A549 (cell line): ENCODE measurements around the gene RNF41. TPM values are rescaled to one million over a fixed set of nuclear protein-coding genes. Genes with fewer than 3 reads are reported as not detected.

Source experiments
- ATAC-seq, 2 experiments: fragments of 200-7000 bp in 1 of 2; fragments of >200 bp in 1 of 2; cut with Nextera tagmentation in 1 of 2; cut with Tn5 transposase in 1 of 2; 3 replicates each; pipeline versions ENCODE4 v1.8.0 to v1.9.1; 2018 to 2020; ENCODE audit warnings: mild to moderate bottlenecking in 1 of 2, moderate library complexity in 1 of 2
- CTCF ChIA-PET: fragments of 300-600 bp; sonication (Branson Sonifier 250); formaldehyde crosslinking; extraction: SDS; loops from one replicate; lab custom pipeline; 2021; ENCODE audit warnings: antibody characterized with exemption, inconsistent platforms; lab: Yijun Ruan, JAX
- POLR2A ChIA-PET: fragments of 350-600 bp; formaldehyde crosslinking; extraction: SDS; loops from one replicate; lab custom pipeline; 2021; ENCODE audit warnings: antibody characterized with exemption, inconsistent platforms; lab: Yijun Ruan, JAX
- DNase-seq, 2 experiments: peaks; one replicate each; pipeline versions ENCODE4 v3.0.0 to v3.0.0-alpha.2; 2011 to 2016; ENCODE audit warnings: low read depth in 1 of 2, low spot score in 1 of 2
- FAIRE-seq: peaks from 2 replicates; lab custom pipeline; 2011; peaks lifted over from hg19 to GRCh38; lab: Jason Lieb, UNC
- H3K27ac ChIP-seq, 2 experiments: fragments of >200 bp; sonication (Bioruptor Twin); formaldehyde crosslinking; 3 replicates each; pipeline ENCODE4 v1.5.1; 2016 to 2017
- H3K4me1 ChIP-seq: fragments of >200 bp; sonication (Bioruptor Twin); formaldehyde crosslinking; 3 replicates; pipeline ENCODE4 v1.6.1; 2016
- H3K4me2 ChIP-seq: fragments of >200 bp; sonication (Bioruptor Twin); formaldehyde crosslinking; 3 replicates; pipeline ENCODE4 v1.6.1; 2016
- H3K4me3 ChIP-seq: fragments of >200 bp; sonication (Bioruptor Twin); formaldehyde crosslinking; 3 replicates; pipeline ENCODE4 v1.5.1; 2016
- H3K9me3 ChIP-seq: fragments of >200 bp; sonication (Bioruptor Twin); formaldehyde crosslinking; 3 replicates; pipeline ENCODE4 v1.6.1; 2016
- CEBPB ChIP-seq, 2 experiments: fragments of >200 bp in 1 of 2; sonication (Bioruptor Twin) in 1 of 2; formaldehyde crosslinking in 1 of 2; IDR thresholded peaks; 2 replicates each; pipeline ENCODE4 v1.6.1; 2012 to 2016
- CHD2 ChIP-seq: fragments of 150-350 bp; IDR thresholded peaks from 2 replicates; pipeline ENCODE4 v1.6.1; 2014; ENCODE audit warnings: low read length; ENCODE audit not compliant: partially characterized antibody
- CHD4 ChIP-seq: fragments of 200-600 bp; sonication (generic); IDR thresholded peaks from 2 replicates; pipeline ENCODE4 v1.6.1; 2016; ENCODE audit warnings: antibody characterized with exemption, mild to moderate bottlenecking, borderline replicate concordance
- EHF ChIP-seq: fragments of 250-450 bp; sonication (Bioruptor Pico); IDR thresholded peaks from 2 replicates; pipeline ENCODE4 v1.5.0; 2020; ENCODE audit warnings: mild to moderate bottlenecking
- EHMT2 ChIP-seq: fragments of 200-600 bp; sonication (generic); IDR thresholded peaks from 2 replicates; pipeline ENCODE4 v1.6.1; 2016; ENCODE audit warnings: antibody characterized with exemption, low read depth, mild to moderate bottlenecking, moderate library complexity
- EP300 ChIP-seq, 2 experiments: fragments of >200 bp; sonication (Bioruptor Twin); formaldehyde crosslinking; IDR thresholded peaks; 2 replicates in 1 of 2; 3 replicates in 1 of 2; pipeline ENCODE4 v1.6.1; 2016 to 2017
- FOXS1 ChIP-seq: fragments of 250-450 bp; sonication (Bioruptor Pico); IDR thresholded peaks from 2 replicates; pipeline ENCODE4 v1.5.0; 2020; ENCODE audit warnings: mild to moderate bottlenecking, moderate library complexity
- GATA3 ChIP-seq: IDR thresholded peaks from 2 replicates; pipeline ENCODE4 v1.6.1; 2012; ENCODE audit warnings: borderline replicate concordance
- HDAC2 ChIP-seq: fragments of 200-600 bp; sonication (generic); IDR thresholded peaks from 2 replicates; pipeline ENCODE4 v1.6.1; 2016
- HEYL ChIP-seq: fragments of 250-450 bp; sonication (Bioruptor Pico); IDR thresholded peaks from 2 replicates; pipeline ENCODE4 v1.8.0; 2021; ENCODE audit warnings: mild to moderate bottlenecking, moderate library complexity
- HOXB5 ChIP-seq: fragments of 250-450 bp; sonication (Bioruptor Pico); IDR thresholded peaks from 2 replicates; pipeline ENCODE4 v1.5.0; 2020; ENCODE audit warnings: mild to moderate bottlenecking, moderate library complexity
- JUNB ChIP-seq: fragments of >200 bp; sonication (Bioruptor Twin); formaldehyde crosslinking; IDR thresholded peaks from 2 replicates; pipeline ENCODE4 v1.6.1; 2016
- KDM1A ChIP-seq: fragments of 200-600 bp; sonication (generic); IDR thresholded peaks from 2 replicates; pipeline ENCODE4 v1.6.1; 2016; ENCODE audit warnings: low read depth, mild to moderate bottlenecking
- KDM5A ChIP-seq: fragments of 200-600 bp; sonication (generic); IDR thresholded peaks from 2 replicates; pipeline ENCODE4 v1.6.1; 2016; ENCODE audit warnings: antibody characterized with exemption, mild to moderate bottlenecking
- MAZ ChIP-seq: fragments of 150-350 bp; IDR thresholded peaks from 2 replicates; pipeline ENCODE4 v1.6.1; 2014; ENCODE audit warnings: antibody characterized with exemption, low read depth, low read length, borderline replicate concordance
- MYC ChIP-seq: IDR thresholded peaks from 2 replicates; pipeline ENCODE4 v1.6.1; 2012; ENCODE audit warnings: mild to moderate bottlenecking, inconsistent platforms, low read length, improper control_type of control experiment, borderline replicate concordance
- NPAS2 ChIP-seq: fragments of 250-450 bp; sonication (Bioruptor Pico); IDR thresholded peaks from 2 replicates; pipeline ENCODE4 v1.8.0; 2022; ENCODE audit warnings: mild to moderate bottlenecking, moderate library complexity, borderline replicate concordance
- NR3C1 ChIP-seq: fragments of >200 bp; sonication (Bioruptor Twin); formaldehyde crosslinking; IDR thresholded peaks from 3 replicates; pipeline ENCODE4 v1.6.1; 2017
- PHF8 ChIP-seq: fragments of 200-600 bp; sonication (generic); IDR thresholded peaks from 2 replicates; pipeline ENCODE4 v1.6.1; 2016; ENCODE audit warnings: low read depth, mild to moderate bottlenecking, antibody characterized with exemption, moderate library complexity, borderline replicate concordance
- POLR2A ChIP-seq: IDR thresholded peaks from 2 replicates; pipeline ENCODE4 v1.6.1; 2012; ENCODE audit warnings: mild to moderate bottlenecking, low read length
- POLR2AphosphoS2 ChIP-seq: conservative IDR thresholded peaks from 2 replicates; pipeline ENCODE4 v1.6.1; 2012; ENCODE audit warnings: low read length, improper control_type of control experiment, inconsistent platforms
- RAD21 ChIP-seq, 2 experiments: fragments of >200 bp in 1 of 2; sonication (Bioruptor Twin) in 1 of 2; formaldehyde crosslinking in 1 of 2; IDR thresholded peaks in 1 of 2; conservative IDR thresholded peaks in 1 of 2; 2 replicates in 1 of 2; 3 replicates in 1 of 2; pipeline ENCODE4 v1.6.1; 2012 to 2018; ENCODE audit warnings: inconsistent platforms in 1 of 2
- RARB ChIP-seq: fragments of 250-450 bp; sonication (Bioruptor Pico); IDR thresholded peaks from 2 replicates; pipeline ENCODE4 v1.8.0; 2021; ENCODE audit warnings: mild to moderate bottlenecking, moderate library complexity
- RCOR1 ChIP-seq: fragments of 150-350 bp; IDR thresholded peaks from 2 replicates; pipeline ENCODE4 v1.6.1; 2014; ENCODE audit warnings: antibody characterized with exemption, low read length, low read depth
- SMC3 ChIP-seq: fragments of >200 bp; sonication (Bioruptor Twin); formaldehyde crosslinking; IDR thresholded peaks from 3 replicates; pipeline ENCODE4 v1.6.1; 2018; ENCODE audit warnings: inconsistent platforms
- SREBF2 ChIP-seq: fragments of 450-650 bp; IDR thresholded peaks from 2 replicates; pipeline ENCODE4 v1.6.1; 2014; ENCODE audit warnings: mild to moderate bottlenecking, moderate library complexity
- TFCP2L1 ChIP-seq: fragments of 250-450 bp; sonication (Bioruptor Pico); IDR thresholded peaks from 2 replicates; pipeline ENCODE4 v1.5.0; 2021; ENCODE audit warnings: mild to moderate bottlenecking
- TP53 ChIP-seq: fragments of 250-450 bp; sonication (Bioruptor Pico); IDR thresholded peaks from 2 replicates; pipeline ENCODE4 v1.5.0; 2021; ENCODE audit warnings: mild to moderate bottlenecking, moderate library complexity
- ZC3H11A ChIP-seq: fragments of 450-650 bp; IDR thresholded peaks from 2 replicates; pipeline ENCODE4 v1.6.1; 2014; ENCODE audit warnings: antibody characterized with exemption, mild to moderate bottlenecking
- ZFP36 ChIP-seq: fragments of 450-650 bp; IDR thresholded peaks from 2 replicates; pipeline ENCODE4 v1.6.1; 2014; ENCODE audit warnings: borderline replicate concordance; ENCODE audit not compliant: partially characterized antibody
- ZNF302 ChIP-seq: fragments of 250-450 bp; sonication (Bioruptor Pico); IDR thresholded peaks from 2 replicates; pipeline ENCODE4 v1.9.0; 2021; ENCODE audit warnings: inconsistent platforms, mild to moderate bottlenecking, moderate library complexity
- ZSCAN20 ChIP-seq: fragments of 250-450 bp; sonication (Bioruptor Pico); IDR thresholded peaks from 2 replicates; pipeline ENCODE4 v1.8.0; 2022; ENCODE audit warnings: mild to moderate bottlenecking, moderate library complexity
- WGBS: methylation state at CpG from one replicate; pipeline ENCODE4 v1.1.6; 2017; ENCODE audit errors: missing lambda C conversion rate; 5-methylcytosine and 5-hydroxymethylcytosine counted together
- polyA plus RNA-seq, 4 experiments: library from polyadenylated mRNA; depleted of rRNA in 3 of 4; stranded (reverse); fragments of >200 nt; fragmentation: RNase III in 1 of 4; extraction: RNeasy Plus Mini Kit Qiagen cat#74134 plus additional on column Dnase treatment in 1 of 4; gene quantifications; 2 replicates in 3 of 4; 3 replicates in 1 of 4; pipeline ENCODE4 v1.2.3, GENCODE V29; 2011 to 2017
- TF ChIP-seq, protein P1 (sequence below): IDR thresholded peaks from 2 replicates; pipeline ENCODE4 v1.6.1; 2012
- TF ChIP-seq, protein P2 (sequence below): fragments of 200-600 bp; sonication (generic); IDR thresholded peaks from 2 replicates; pipeline ENCODE4 v1.6.1; 2016; ENCODE audit warnings: antibody characterized with exemption, mild to moderate bottlenecking, moderate library complexity
- TF ChIP-seq, protein P3 (sequence below): fragments of >200 bp; sonication (Bioruptor Twin); formaldehyde crosslinking; IDR thresholded peaks from 3 replicates; pipeline ENCODE4 v1.5.1; 2016
- TF ChIP-seq, protein P4 (sequence below): IDR thresholded peaks from 2 replicates; pipeline ENCODE4 v1.6.1; 2012; ENCODE audit warnings: low read depth, borderline replicate concordance

RNF41 gene
- polyA plus RNA-seq, 2 of the 4 experiments (the other 2 are of a cell fraction), result 21.7 to 47.8 TPM

DNA sequence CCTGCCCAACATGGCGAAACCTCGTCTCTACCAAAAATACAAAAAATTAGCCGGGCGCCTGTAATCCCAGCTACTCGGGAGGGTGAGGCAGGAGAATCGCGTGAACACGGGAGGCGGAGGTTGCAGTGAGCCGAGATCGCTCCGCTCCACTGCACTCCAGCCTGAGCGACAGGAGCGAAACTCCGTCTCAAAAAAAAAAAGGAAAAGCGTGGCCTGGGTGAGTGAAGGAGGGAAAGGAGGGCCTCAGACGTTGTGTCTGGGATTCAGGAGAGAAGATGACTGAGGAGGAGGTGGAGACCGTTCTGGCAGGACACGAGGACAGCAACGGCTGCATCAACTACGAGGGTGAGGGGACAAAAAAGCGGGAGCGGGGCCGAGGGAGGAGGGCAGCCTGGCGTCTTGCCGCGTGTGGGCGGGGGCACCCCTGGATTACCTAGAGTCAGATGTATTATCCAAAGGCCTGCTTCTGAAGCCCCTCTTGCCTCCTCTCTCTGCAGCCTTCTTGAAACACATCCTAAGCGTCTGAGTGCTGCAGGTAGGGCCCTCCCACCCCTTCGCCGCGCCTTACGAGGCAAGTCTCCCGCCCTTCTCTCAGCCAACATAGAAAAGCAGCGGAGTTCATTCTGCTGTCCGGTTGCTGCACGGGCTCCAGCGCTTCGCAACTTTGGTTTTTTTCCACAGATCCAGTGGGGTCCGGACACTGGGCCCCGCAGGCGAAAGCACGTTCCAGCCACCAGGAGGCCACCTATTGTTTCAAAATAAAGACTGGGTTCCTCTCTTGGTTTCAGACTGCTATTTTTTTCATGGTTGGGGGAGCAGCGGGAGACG is 64.3 kb downstream of the RNF41 start:
- CTCF ChIA-PET, result interaction anchor here (0.6 to 10.2 kb wide), 9 partner anchors 13 to 175 kb away, joined by 3 to 98 read pairs (median 4); partner anchors contain the start of genes ERBB3, ESYT1, SMARCC2 and ZC3H10
- ATAC-seq (peak; percentile 71 to 75), FAIRE-seq (no peak), DNase-seq (peak; percentile 87 to 94)
- H3K4me2 ChIP-seq, result peak overlapping the region; percentile 94
- H3K27ac ChIP-seq, result peak overlapping the region; percentile 90 to 97
- POLR2A ChIA-PET, result interaction anchor here (1.0 to 2.1 kb wide), 6 partner anchors 15 to 41 kb away, joined by 4 to 16 read pairs (median 7); partner anchors contain the start of genes ESYT1, RPL41, SMARCC2 and ZC3H10
- no peaks in the 10 kb centered on the region for H3K9me3 ChIP-seq
- H3K4me1 ChIP-seq, result peaks cover 43% of the 10 kb centered on the region
- 30% methylated on average over 45 of the region's 45 CpGs for WGBS
- H3K4me3 ChIP-seq, result peak overlapping the region; percentile 74
- TF ChIP-seq, protein P1, sequence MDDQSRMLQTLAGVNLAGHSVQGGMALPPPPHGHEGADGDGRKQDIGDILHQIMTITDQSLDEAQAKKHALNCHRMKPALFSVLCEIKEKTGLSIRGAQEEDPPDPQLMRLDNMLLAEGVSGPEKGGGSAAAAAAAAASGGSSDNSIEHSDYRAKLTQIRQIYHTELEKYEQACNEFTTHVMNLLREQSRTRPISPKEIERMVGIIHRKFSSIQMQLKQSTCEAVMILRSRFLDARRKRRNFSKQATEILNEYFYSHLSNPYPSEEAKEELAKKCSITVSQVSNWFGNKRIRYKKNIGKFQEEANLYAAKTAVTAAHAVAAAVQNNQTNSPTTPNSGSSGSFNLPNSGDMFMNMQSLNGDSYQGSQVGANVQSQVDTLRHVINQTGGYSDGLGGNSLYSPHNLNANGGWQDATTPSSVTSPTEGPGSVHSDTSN, result no peak; the same call in 1 of the 2 replicates
- TF ChIP-seq HEYL (CRISPR knock-in tag) (no peak), CHD2 (no peak), SREBF2 (no peak), TFCP2L1 (no peak), POLR2AphosphoS2 (no peak), FOXS1 (CRISPR knock-in tag) (no peak), EHMT2 (no peak), RAD21 (conservative IDR thresholded peaks at IDR 0.05 in 1 of 2, IDR thresholded peaks at IDR 0.05 in 1 of 2) (peak; percentile 12 to 22; a peak in 1 of 5 replicates), NPAS2 (CRISPR knock-in tag) (no peak), JUNB (no peak), TP53 (CRISPR knock-in tag) (no peak), ZNF302 (no peak), GATA3 (no peak), CHD4 (no peak), RARB (CRISPR knock-in tag) (no peak), RCOR1 (no peak), POLR2A (peak; percentile 30), ZFP36 (no peak), PHF8 (no peak), KDM5A (no peak), HOXB5 (CRISPR knock-in tag) (no peak), MYC (0 out of 2 replicates have a peak, but pooled peaks have one; percentile 12), SMC3 (peak; percentile 29; the same call in 1 of the 3 replicates), HDAC2 (no peak), CEBPB (IDR thresholded peaks at IDR 0.05) (no peak), KDM1A (no peak), ZSCAN20 (CRISPR knock-in tag) (no peak), ZC3H11A (no peak), NR3C1 (no peak), EHF (CRISPR knock-in tag) (no peak; the same call in 1 of the 2 replicates), MAZ (no peak), EP300 (IDR thresholded peaks at IDR 0.05) (no peak)
- TF ChIP-seq, protein P2, sequence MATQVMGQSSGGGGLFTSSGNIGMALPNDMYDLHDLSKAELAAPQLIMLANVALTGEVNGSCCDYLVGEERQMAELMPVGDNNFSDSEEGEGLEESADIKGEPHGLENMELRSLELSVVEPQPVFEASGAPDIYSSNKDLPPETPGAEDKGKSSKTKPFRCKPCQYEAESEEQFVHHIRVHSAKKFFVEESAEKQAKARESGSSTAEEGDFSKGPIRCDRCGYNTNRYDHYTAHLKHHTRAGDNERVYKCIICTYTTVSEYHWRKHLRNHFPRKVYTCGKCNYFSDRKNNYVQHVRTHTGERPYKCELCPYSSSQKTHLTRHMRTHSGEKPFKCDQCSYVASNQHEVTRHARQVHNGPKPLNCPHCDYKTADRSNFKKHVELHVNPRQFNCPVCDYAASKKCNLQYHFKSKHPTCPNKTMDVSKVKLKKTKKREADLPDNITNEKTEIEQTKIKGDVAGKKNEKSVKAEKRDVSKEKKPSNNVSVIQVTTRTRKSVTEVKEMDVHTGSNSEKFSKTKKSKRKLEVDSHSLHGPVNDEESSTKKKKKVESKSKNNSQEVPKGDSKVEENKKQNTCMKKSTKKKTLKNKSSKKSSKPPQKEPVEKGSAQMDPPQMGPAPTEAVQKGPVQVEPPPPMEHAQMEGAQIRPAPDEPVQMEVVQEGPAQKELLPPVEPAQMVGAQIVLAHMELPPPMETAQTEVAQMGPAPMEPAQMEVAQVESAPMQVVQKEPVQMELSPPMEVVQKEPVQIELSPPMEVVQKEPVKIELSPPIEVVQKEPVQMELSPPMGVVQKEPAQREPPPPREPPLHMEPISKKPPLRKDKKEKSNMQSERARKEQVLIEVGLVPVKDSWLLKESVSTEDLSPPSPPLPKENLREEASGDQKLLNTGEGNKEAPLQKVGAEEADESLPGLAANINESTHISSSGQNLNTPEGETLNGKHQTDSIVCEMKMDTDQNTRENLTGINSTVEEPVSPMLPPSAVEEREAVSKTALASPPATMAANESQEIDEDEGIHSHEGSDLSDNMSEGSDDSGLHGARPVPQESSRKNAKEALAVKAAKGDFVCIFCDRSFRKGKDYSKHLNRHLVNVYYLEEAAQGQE, result no peak
- TF ChIP-seq, protein P3, sequence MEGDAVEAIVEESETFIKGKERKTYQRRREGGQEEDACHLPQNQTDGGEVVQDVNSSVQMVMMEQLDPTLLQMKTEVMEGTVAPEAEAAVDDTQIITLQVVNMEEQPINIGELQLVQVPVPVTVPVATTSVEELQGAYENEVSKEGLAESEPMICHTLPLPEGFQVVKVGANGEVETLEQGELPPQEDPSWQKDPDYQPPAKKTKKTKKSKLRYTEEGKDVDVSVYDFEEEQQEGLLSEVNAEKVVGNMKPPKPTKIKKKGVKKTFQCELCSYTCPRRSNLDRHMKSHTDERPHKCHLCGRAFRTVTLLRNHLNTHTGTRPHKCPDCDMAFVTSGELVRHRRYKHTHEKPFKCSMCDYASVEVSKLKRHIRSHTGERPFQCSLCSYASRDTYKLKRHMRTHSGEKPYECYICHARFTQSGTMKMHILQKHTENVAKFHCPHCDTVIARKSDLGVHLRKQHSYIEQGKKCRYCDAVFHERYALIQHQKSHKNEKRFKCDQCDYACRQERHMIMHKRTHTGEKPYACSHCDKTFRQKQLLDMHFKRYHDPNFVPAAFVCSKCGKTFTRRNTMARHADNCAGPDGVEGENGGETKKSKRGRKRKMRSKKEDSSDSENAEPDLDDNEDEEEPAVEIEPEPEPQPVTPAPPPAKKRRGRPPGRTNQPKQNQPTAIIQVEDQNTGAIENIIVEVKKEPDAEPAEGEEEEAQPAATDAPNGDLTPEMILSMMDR, result peak; percentile 56
- TF ChIP-seq, protein P4, sequence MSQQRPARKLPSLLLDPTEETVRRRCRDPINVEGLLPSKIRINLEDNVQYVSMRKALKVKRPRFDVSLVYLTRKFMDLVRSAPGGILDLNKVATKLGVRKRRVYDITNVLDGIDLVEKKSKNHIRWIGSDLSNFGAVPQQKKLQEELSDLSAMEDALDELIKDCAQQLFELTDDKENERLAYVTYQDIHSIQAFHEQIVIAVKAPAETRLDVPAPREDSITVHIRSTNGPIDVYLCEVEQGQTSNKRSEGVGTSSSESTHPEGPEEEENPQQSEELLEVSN, result peak; percentile 84
